Activated B cell treated with CpG ODN at 0.5 μM for 24 hours (primary cell): ENCODE results near the gene RIMBP2. TPM values are rescaled to one million over a fixed set of nuclear protein-coding genes. Genes with fewer than 3 reads are reported as not detected.

Experiments used
- ATAC-seq: fragments of 200-7000 bp; cut with Tn5 transposase; one replicate; pipeline ENCODE4 v1.10.0; 2021; ENCODE audit warnings: low read depth, mild to moderate bottlenecking, moderate library complexity
- CTCF ChIA-PET: fragments of 350-600 bp; sonication (Branson Sonifier 250); formaldehyde crosslinking; loops from one replicate; lab custom pipeline; 2021; ENCODE audit warnings: antibody characterized with exemption; lab: Charles Lee
- POLR2A ChIA-PET: fragments of 350-600 bp; sonication (Branson Sonifier 250); formaldehyde crosslinking; loops from one replicate; lab custom pipeline; 2021; ENCODE audit warnings: antibody characterized with exemption; lab: Charles Lee
- DNase-seq: peaks from one replicate; pipeline ENCODE4 v3.0.0; 2022
- H3K27ac Mint-ChIP-seq: one replicate; pipeline ENCODE4 v1.8.0; 2020; ENCODE audit warnings: mixed read lengths
- H3K27me3 Mint-ChIP-seq: one replicate; pipeline ENCODE4 v1.8.0; 2021; ENCODE audit warnings: mixed read lengths
- H3K36me3 Mint-ChIP-seq: one replicate; pipeline ENCODE4 v1.8.0; 2021; ENCODE audit warnings: low read depth, mixed read lengths
- H3K4me1 Mint-ChIP-seq: one replicate; pipeline ENCODE4 v1.8.0; 2021; ENCODE audit warnings: mixed read lengths
- H3K4me3 Mint-ChIP-seq: one replicate; pipeline ENCODE4 v1.8.0; 2020; ENCODE audit warnings: mild to moderate bottlenecking, mixed read lengths
- H3K9me3 Mint-ChIP-seq: one replicate; pipeline ENCODE4 v1.8.0; 2020; ENCODE audit warnings: mixed read lengths
- intact Hi-C: fragments of 100-400 bp; cut with micrococcal nuclease; formaldehyde crosslinking; loops from one replicate; pipeline ENCODE4 v1.15.1; 2024
- total RNA-seq: library from RNA; stranded (reverse); gene quantifications from 2 replicates; pipeline ENCODE4 v1.2.3, GENCODE V29; 2022
- TF ChIP-seq, protein P1 (sequence below): fragments of 200-600 bp; IDR thresholded peaks from one replicate; pipeline ENCODE4 v1.8.0; 2022; ENCODE audit warnings: antibody characterized with exemption, mild to moderate bottlenecking

Gene RIMBP2
- total RNA-seq, 1 donor from 2014 or later, result not detected

DNA sequence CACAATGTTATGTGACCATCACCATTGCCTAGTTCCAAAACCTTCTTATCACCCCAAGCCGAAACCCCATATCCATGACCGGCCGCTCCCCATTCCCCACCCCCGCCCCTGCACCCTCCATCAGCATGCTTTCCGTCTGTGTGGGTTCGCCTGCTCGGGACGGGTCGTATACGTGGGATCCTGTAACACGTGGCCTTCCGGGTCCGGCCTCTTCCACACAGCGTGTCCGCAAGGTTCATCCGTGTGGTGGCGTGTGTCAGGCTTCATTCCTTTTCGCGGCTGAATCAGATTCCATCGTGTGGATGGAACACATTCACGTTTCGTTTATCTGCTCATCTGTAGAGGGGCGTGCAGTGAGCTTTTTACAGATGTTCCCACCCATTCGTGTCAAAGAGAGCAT is 41.4 kb downstream of the RIMBP2 start:
- intact Hi-C loops, result no loop called here
- H3K4me1 Mint-ChIP-seq, result no peaks in the 10 kb centered on the region
- H3K9me3 Mint-ChIP-seq, result peaks cover 3% of the 10 kb centered on the region
- no peaks in the 10 kb centered on the region for H3K36me3 Mint-ChIP-seq
- TF ChIP-seq, protein P1, sequence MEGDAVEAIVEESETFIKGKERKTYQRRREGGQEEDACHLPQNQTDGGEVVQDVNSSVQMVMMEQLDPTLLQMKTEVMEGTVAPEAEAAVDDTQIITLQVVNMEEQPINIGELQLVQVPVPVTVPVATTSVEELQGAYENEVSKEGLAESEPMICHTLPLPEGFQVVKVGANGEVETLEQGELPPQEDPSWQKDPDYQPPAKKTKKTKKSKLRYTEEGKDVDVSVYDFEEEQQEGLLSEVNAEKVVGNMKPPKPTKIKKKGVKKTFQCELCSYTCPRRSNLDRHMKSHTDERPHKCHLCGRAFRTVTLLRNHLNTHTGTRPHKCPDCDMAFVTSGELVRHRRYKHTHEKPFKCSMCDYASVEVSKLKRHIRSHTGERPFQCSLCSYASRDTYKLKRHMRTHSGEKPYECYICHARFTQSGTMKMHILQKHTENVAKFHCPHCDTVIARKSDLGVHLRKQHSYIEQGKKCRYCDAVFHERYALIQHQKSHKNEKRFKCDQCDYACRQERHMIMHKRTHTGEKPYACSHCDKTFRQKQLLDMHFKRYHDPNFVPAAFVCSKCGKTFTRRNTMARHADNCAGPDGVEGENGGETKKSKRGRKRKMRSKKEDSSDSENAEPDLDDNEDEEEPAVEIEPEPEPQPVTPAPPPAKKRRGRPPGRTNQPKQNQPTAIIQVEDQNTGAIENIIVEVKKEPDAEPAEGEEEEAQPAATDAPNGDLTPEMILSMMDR, result no peak
- no peak for ATAC-seq
- no peak overlapping the region for H3K27ac Mint-ChIP-seq
- POLR2A ChIA-PET, result no interaction called here
- CTCF ChIA-PET, result no interaction called here
- DNase-seq, result no peak
- no peak overlapping the region for H3K4me3 Mint-ChIP-seq
- H3K27me3 Mint-ChIP-seq, result no peaks in the 10 kb centered on the region

GRCh38 chr12:130673036-130673705 is 42.9 kb downstream of the RIMBP2 start:
- DNase-seq, result no peak
- no peak overlapping the region for H3K4me3 Mint-ChIP-seq
- no peak overlapping the region for H3K27ac Mint-ChIP-seq
- H3K9me3 Mint-ChIP-seq, result peaks cover 8% of the 10 kb centered on the region
- TF ChIP-seq, protein P1, result no peak
- ChIA-PET POLR2A (no interaction called here), CTCF (no interaction called here)
- H3K36me3 Mint-ChIP-seq, result no peaks in the 10 kb centered on the region
- H3K27me3 Mint-ChIP-seq, result no peaks in the 10 kb centered on the region
- no peaks in the 10 kb centered on the region for H3K4me1 Mint-ChIP-seq
- no peak for ATAC-seq
- intact Hi-C loops, result no loop called here

GRCh38 chr12:130672089-130672820 is 43.8 kb downstream of the RIMBP2 start:
- Mint-ChIP-seq H3K27ac (no peak overlapping the region), H3K27me3 (no peaks in the 10 kb centered on the region), H3K9me3 (peaks cover 9% of the 10 kb centered on the region), H3K36me3 (no peaks in the 10 kb centered on the region), H3K4me1 (no peaks in the 10 kb centered on the region), H3K4me3 (no peak overlapping the region)
- ATAC-seq (no peak), DNase-seq (no peak)
- ChIA-PET CTCF (no interaction called here), POLR2A (no interaction called here)
- intact Hi-C loops, result no loop called here
- TF ChIP-seq, protein P1, result no peak

DNA sequence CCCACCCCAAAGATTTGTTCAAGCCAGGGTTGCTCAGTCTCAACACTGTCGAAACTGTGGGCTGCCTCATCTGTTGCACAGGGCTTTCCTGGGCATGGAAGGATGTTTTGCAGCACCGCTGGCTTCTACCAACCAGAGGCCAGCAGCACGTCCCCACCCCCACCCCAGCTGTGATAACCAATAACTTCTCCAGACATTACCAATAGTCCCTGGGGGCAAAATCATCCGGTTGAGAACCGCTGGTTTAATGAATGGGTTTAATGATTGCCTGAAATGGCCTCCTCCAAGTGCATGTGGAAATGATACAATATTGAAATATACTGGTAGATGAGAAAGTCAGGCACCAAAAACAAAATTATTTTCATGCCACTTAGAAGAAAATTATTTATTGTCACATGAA is 44.5 kb downstream of the RIMBP2 start:
- Mint-ChIP-seq H3K27me3 (no peaks in the 10 kb centered on the region), H3K4me1 (no peaks in the 10 kb centered on the region), H3K27ac (no peak overlapping the region), H3K36me3 (no peaks in the 10 kb centered on the region), H3K4me3 (no peak overlapping the region), H3K9me3 (peaks cover 11% of the 10 kb centered on the region)
- TF ChIP-seq, protein P1, result no peak
- CTCF ChIA-PET, result no interaction called here
- intact Hi-C loops, result no loop called here
- ATAC-seq (no peak), DNase-seq (no peak)
- POLR2A ChIA-PET, result no interaction called here

- TF ChIP-seq, protein P1, result no peak
- no peak overlapping the region for H3K27ac Mint-ChIP-seq
- DNase-seq (no peak), ATAC-seq (no peak)
- H3K36me3 Mint-ChIP-seq, result no peaks in the 10 kb centered on the region
- intact Hi-C loops, result no loop called here
- no peaks in the 10 kb centered on the region for H3K4me1 Mint-ChIP-seq
- CTCF ChIA-PET, result no interaction called here
- POLR2A ChIA-PET, result no interaction called here
- no peaks in the 10 kb centered on the region for H3K27me3 Mint-ChIP-seq
- no peak overlapping the region for H3K4me3 Mint-ChIP-seq
- peaks cover 11% of the 10 kb centered on the region for H3K9me3 Mint-ChIP-seq
These were observed 46.3 kb downstream of the RIMBP2 start for GRCh38 chr12:130669797-130670196.
